Caco-2 (cell line): ENCODE measurements around the gene KHDC4. TPM values are rescaled to one million over a fixed set of nuclear protein-coding genes. Genes with fewer than 3 reads are reported as not detected.

ENCODE experiments used
- BruUV-seq: library from RNA; stranded (reverse); fragments of 400-500 nt; replicated peaks from 2 replicates; lab custom pipeline; 2021; lab: Mats Ljungman, UMichigan
- CTCF ChIA-PET: fragments of 300-600 bp; sonication (Branson Sonifier 250); formaldehyde crosslinking; loops from one replicate; lab custom pipeline; 2022; ENCODE audit warnings: antibody characterized with exemption; lab: Charles Lee
- POLR2A ChIA-PET: fragments of 300-600 bp; sonication (Branson Sonifier 250); formaldehyde crosslinking; loops from one replicate; lab custom pipeline; 2022; ENCODE audit warnings: antibody characterized with exemption; lab: Charles Lee
- DNase-seq, 2 experiments: peaks; one replicate each; pipeline versions ENCODE4 v3.0.0 to v3.0.0-alpha.2; 2020 to 2022
- H3K27me3 ChIP-seq: replicated peaks from 2 replicates; pipeline ENCODE4 v1.6.0; 2011; ENCODE audit warnings: low read length; ENCODE audit not compliant: control insufficient read depth, insufficient read depth
- H3K36me3 ChIP-seq: 2 replicates; pipeline ENCODE4 v1.5.1; 2011; ENCODE audit warnings: low read length; ENCODE audit not compliant: control insufficient read depth, insufficient read depth
- H3K4me1 ChIP-seq: fragments of 250-450 bp; sonication (Bioruptor Pico); 2 replicates; pipeline ENCODE4 v1.5.1; 2020; ENCODE audit warnings: mild to moderate bottlenecking
- H3K4me3 ChIP-seq: 2 replicates; pipeline ENCODE4 v1.5.1; 2011; ENCODE audit warnings: low read depth, mild to moderate bottlenecking, control low read depth, low read length
- H3K9me3 ChIP-seq: fragments of 250-450 bp; sonication (Bioruptor Pico); 2 replicates; pipeline ENCODE4 v1.5.1; 2020; ENCODE audit warnings: mild to moderate bottlenecking, moderate library complexity
- H3K27ac Mint-ChIP-seq: one replicate; pipeline ENCODE4 v1.8.0; 2022; ENCODE audit warnings: mixed read lengths; ENCODE audit not compliant: unreplicated experiment
- H3K27me3 Mint-ChIP-seq: one replicate; pipeline ENCODE4 v1.8.0; 2022; ENCODE audit warnings: mixed read lengths; ENCODE audit not compliant: insufficient read depth, unreplicated experiment
- H3K36me3 Mint-ChIP-seq: one replicate; pipeline ENCODE4 v1.8.0; 2022; ENCODE audit warnings: mild to moderate bottlenecking, mixed read lengths; ENCODE audit not compliant: insufficient read depth, unreplicated experiment
- H3K4me1 Mint-ChIP-seq: one replicate; pipeline ENCODE4 v1.8.0; 2022; ENCODE audit warnings: low read depth, mixed read lengths; ENCODE audit not compliant: unreplicated experiment
- H3K4me3 Mint-ChIP-seq: one replicate; pipeline ENCODE4 v1.8.0; 2022; ENCODE audit warnings: mild to moderate bottlenecking, moderate library complexity, mixed read lengths; ENCODE audit not compliant: unreplicated experiment
- H3K9me3 Mint-ChIP-seq: one replicate; pipeline ENCODE4 v1.8.0; 2022; ENCODE audit warnings: mixed read lengths; ENCODE audit not compliant: unreplicated experiment
- intact Hi-C: fragments of 100-400 bp; cut with micrococcal nuclease; formaldehyde crosslinking; loops from one replicate; pipeline ENCODE4 v1.10.0; 2022; ENCODE audit not compliant: unreplicated experiment
- total RNA-seq: library from RNA; stranded (reverse); gene quantifications from 2 replicates; pipeline ENCODE4 v1.2.3, GENCODE V29; 2022
- TF ChIP-seq, protein P1 (sequence below), 2 experiments: fragments of 200-600 bp in 1 of 2; IDR thresholded peaks; 1 replicate in 1 of 2; 2 replicates in 1 of 2; pipeline versions ENCODE4 v1.5.1 to v1.8.0; 2011 to 2022; ENCODE audit warnings: antibody characterized with exemption in 1 of 2, control low read depth in 1 of 2, inconsistent platforms in 1 of 2, low read depth in 1 of 2, low read length in 1 of 2, mild to moderate bottlenecking in 1 of 2, moderate library complexity in 1 of 2; ENCODE audit not compliant: insufficient read depth in 1 of 2, severe bottlenecking in 1 of 2, unreplicated experiment in 1 of 2

The KHDC4 gene
- total RNA-seq, 1 experiment from 2014 or later = 68.5 TPM

DNA sequence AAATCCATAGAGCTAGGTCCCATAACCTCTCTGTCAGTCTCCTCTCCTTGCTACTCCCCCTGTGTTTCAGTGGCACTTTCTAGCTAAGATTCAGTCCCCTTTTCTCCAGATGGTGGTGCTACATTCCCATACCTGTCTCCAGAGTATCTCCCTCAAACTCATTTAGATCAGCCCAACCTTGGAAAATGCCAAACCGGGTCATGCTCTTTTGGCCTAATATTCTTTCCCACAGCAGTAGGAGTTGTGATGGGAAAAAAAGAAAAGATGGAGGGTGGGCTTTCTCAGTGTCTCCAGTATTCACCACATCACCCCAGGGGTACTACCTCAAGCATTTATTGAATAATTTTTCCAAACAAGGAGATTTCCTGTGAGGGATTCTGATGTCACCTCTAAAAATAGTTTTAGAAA lies 4.0 kb upstream of the KHDC4 start:
- POLR2A ChIA-PET = interaction anchor here (0.5 to 0.6 kb wide), 2 partner anchors 10 to 111 kb away, joined by 3 to 4 read pairs; no protein-coding TSS in a partner anchor
- Histone ChIP-seq H3K4me1 (peaks cover 11% of the 10 kb centered on the region; the same call in 1 of the 2 replicates), H3K9me3 (no peaks in the 10 kb centered on the region), H3K27me3 (no peaks in the 10 kb centered on the region), H3K4me3 (no peak overlapping the region), H3K36me3 (0 out of 2 replicates have a peak, but pooled peaks cover 1% of the 10 kb centered on the region)
- CTCF ChIA-PET = interaction anchor here (0.5 to 1.6 kb wide), 17 partner anchors 13 to 616 kb away, joined by 3 to 29 read pairs (median 4); partner anchors contain the start of genes ARHGEF2 and RAB25
- no peaks in the 10 kb centered on the region for H3K9me3 Mint-ChIP-seq
- peaks cover 8% of the 10 kb centered on the region for H3K4me1 Mint-ChIP-seq
- H3K36me3 Mint-ChIP-seq = peaks cover 22% of the 10 kb centered on the region
- H3K27ac Mint-ChIP-seq = no peak overlapping the region
- DNase-seq = peak in 1 of 2 experiments; percentile 72
- no peaks in the 10 kb centered on the region for H3K27me3 Mint-ChIP-seq
- no peak overlapping the region for H3K4me3 Mint-ChIP-seq
- TF ChIP-seq, protein P1, sequence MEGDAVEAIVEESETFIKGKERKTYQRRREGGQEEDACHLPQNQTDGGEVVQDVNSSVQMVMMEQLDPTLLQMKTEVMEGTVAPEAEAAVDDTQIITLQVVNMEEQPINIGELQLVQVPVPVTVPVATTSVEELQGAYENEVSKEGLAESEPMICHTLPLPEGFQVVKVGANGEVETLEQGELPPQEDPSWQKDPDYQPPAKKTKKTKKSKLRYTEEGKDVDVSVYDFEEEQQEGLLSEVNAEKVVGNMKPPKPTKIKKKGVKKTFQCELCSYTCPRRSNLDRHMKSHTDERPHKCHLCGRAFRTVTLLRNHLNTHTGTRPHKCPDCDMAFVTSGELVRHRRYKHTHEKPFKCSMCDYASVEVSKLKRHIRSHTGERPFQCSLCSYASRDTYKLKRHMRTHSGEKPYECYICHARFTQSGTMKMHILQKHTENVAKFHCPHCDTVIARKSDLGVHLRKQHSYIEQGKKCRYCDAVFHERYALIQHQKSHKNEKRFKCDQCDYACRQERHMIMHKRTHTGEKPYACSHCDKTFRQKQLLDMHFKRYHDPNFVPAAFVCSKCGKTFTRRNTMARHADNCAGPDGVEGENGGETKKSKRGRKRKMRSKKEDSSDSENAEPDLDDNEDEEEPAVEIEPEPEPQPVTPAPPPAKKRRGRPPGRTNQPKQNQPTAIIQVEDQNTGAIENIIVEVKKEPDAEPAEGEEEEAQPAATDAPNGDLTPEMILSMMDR (IDR thresholded peaks at IDR 0.05; ENCODE audit: insufficient read depth in 1 of 2, low read depth in 1 of 2, low read length in 1 of 2, severe bottlenecking in 1 of 2, unreplicated experiment in 1 of 2) = peak; percentile 40 to 79
- intact Hi-C loops = loop anchor here (1.0 to 2.0 kb wide), 4 partner anchors 41 to 192 kb away; partner anchors contain the start of genes ARHGEF2 and UBQLN4
- BruUV-seq = no TSS peak

DNA sequence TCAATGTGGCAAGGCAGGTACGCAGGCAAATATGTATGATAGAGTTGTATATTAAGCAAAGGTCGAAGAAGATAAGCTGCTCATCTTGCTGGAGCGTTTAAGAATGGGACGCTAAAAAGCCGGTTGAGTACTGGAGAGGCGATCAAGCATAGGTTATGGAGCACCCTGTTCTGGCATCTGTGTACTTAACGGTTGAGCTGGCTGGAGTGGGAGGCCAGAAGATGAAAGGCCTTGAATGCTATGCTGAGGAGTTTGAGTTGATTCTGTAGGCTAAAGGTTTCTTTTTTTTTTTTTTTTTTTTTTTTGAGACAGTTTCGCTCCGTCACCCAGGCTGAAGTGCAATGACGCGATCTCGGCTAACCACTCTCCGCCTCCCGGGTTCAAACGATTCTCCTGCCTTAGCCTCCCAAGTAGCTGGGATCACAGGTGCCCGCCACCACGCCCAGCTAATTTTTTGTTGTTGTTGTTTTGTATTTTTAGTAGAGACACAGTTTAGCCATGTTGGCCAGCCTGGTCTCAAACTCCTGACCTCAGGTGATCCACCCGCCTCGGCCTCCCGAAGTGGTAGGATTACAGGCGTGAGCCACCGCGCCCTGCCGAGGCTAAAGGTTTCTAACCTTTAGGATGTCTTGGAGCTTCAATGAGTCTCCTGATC lies 850 bp upstream of the KHDC4 start:
- H3K4me1 Mint-ChIP-seq = peaks cover 10% of the 10 kb centered on the region
- BruUV-seq = TSS peak; percentile 96
- H3K9me3 Mint-ChIP-seq = no peaks in the 10 kb centered on the region
- H3K27me3 Mint-ChIP-seq = no peaks in the 10 kb centered on the region
- DNase-seq = no peak
- TF ChIP-seq, protein P1 (IDR thresholded peaks at IDR 0.05; ENCODE audit: insufficient read depth in 1 of 2, low read depth in 1 of 2, low read length in 1 of 2, severe bottlenecking in 1 of 2, unreplicated experiment in 1 of 2) = no peak
- H3K27ac Mint-ChIP-seq = no peak overlapping the region
- POLR2A ChIA-PET = interaction anchor here (0.6 to 1.2 kb wide), 7 partner anchors 9 to 798 kb away, joined by 3 to 12 read pairs (median 6); partner anchors contain the start of gene ARHGEF2
- peak overlapping the region; percentile 60 for H3K4me3 ChIP-seq
- intact Hi-C loops = loop anchor here (1.0 to 2.0 kb wide), 2 partner anchors 54 to 120 kb away; partner anchors contain the start of gene LAMTOR2
- H3K4me1 ChIP-seq = peaks cover 20% of the 10 kb centered on the region
- no peaks in the 10 kb centered on the region for H3K27me3 ChIP-seq
- 0 out of 2 replicates have a peak, but pooled peaks cover 1% of the 10 kb centered on the region for H3K36me3 ChIP-seq
- H3K9me3 ChIP-seq = no peaks in the 10 kb centered on the region
- H3K36me3 Mint-ChIP-seq = peaks cover 2% of the 10 kb centered on the region
- CTCF ChIA-PET = interaction anchor here (0.6 to 1.0 kb wide), 4 partner anchors 26 to 1885 kb away, joined by 3 to 5 read pairs (median 4); partner anchors contain the start of gene FCRL1
- H3K4me3 Mint-ChIP-seq = no peak overlapping the region

DNA sequence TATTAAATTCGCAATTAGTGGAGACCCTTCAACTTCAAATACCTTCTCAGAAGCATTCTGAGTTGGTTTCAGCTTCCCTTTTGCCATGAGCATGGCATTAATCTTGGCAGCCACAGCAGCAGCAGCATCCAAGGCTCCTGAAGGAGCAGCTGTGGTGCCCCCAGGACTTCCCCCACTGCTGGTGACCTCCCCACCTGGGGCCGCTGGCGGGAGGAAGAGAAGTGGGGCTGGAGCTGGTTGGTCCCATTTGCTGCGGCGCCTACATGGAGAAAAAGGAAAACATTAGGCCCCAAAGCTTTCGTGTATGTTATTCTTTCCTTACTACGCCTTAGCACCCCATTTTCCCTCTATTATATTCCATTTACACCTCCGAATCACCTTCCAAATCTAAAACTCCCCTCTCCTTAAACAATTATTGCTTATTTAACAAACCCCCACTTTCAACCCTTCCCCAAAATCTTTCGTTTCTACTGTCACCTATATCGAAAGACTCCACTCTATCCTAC lies 569 bp downstream of the KHDC4 start:
- ChIA-PET POLR2A (interaction anchor here (0.6 to 1.2 kb wide), 5 partner anchors 75 to 927 kb away, joined by 3 to 7 read pairs (median 5); partner anchors contain the start of gene NTRK1), CTCF (interaction anchor here (0.6 to 1.2 kb wide), 3 partner anchors 56 to 611 kb away, joined by 3 to 5 read pairs (median 3); no protein-coding TSS in a partner anchor)
- no peak overlapping the region for H3K4me3 Mint-ChIP-seq
- H3K27me3 Mint-ChIP-seq = no peaks in the 10 kb centered on the region
- no peaks in the 10 kb centered on the region for H3K27me3 ChIP-seq
- BruUV-seq = no TSS peak
- 0 out of 2 replicates have a peak, but pooled peaks cover 1% of the 10 kb centered on the region for H3K36me3 ChIP-seq
- TF ChIP-seq, protein P1 (IDR thresholded peaks at IDR 0.05; ENCODE audit: insufficient read depth in 1 of 2, low read depth in 1 of 2, low read length in 1 of 2, severe bottlenecking in 1 of 2, unreplicated experiment in 1 of 2) = no peak
- H3K4me3 ChIP-seq = peak overlapping the region; percentile 60
- intact Hi-C loops = loop anchor here (1.0 to 2.0 kb wide), 2 partner anchors 56 to 121 kb away; partner anchors contain the start of gene LAMTOR2
- H3K4me1 ChIP-seq = peaks cover 20% of the 10 kb centered on the region
- H3K27ac Mint-ChIP-seq = no peak overlapping the region
- H3K9me3 ChIP-seq = no peaks in the 10 kb centered on the region
- H3K9me3 Mint-ChIP-seq = no peaks in the 10 kb centered on the region
- H3K4me1 Mint-ChIP-seq = peaks cover 16% of the 10 kb centered on the region
- H3K36me3 Mint-ChIP-seq = no peaks in the 10 kb centered on the region
- no peak for DNase-seq
